H1 (cell line): ENCODE data around the gene PMEPA1. TPM values are rescaled to one million over a fixed set of nuclear protein-coding genes. Genes with fewer than 3 reads are reported as not detected.

Source experiments
- EGR1 ChIP-seq: IDR thresholded peaks from 2 replicates; pipeline ENCODE4 v1.6.1; 2011; ENCODE audit warnings: low read depth, low read length, borderline replicate concordance
- FOSL1 ChIP-seq: IDR thresholded peaks from 2 replicates; pipeline ENCODE4 v1.6.1; 2011; ENCODE audit warnings: mild to moderate bottlenecking, low read depth, low read length, moderate library complexity; ENCODE audit not compliant: insufficient read depth
- KDM4A ChIP-seq: IDR thresholded peaks from one replicate; pipeline ENCODE4 v1.7.1; 2012; ENCODE audit warnings: low read depth, mild to moderate bottlenecking, moderate library complexity, low read length, inconsistent platforms; ENCODE audit not compliant: severe bottlenecking
- RAD21 ChIP-seq, 2 experiments: IDR thresholded peaks in 1 of 2; conservative IDR thresholded peaks in 1 of 2; 2 replicates each; pipeline ENCODE4 v1.6.1; 2011; ENCODE audit warnings: low read depth in 2 of 2, low read length in 2 of 2, improper control_type of control experiment in 1 of 2, inconsistent platforms in 1 of 2, mild to moderate bottlenecking in 1 of 2, moderate library complexity in 1 of 2
- SIRT6 ChIP-seq: IDR thresholded peaks from one replicate; pipeline ENCODE4 v1.7.1; 2012; ENCODE audit warnings: low read length, inconsistent platforms
- SP4 ChIP-seq: IDR thresholded peaks from 2 replicates; pipeline ENCODE4 v1.6.1; 2012; ENCODE audit warnings: low read length, inconsistent platforms
- TAF1 ChIP-seq: IDR thresholded peaks from 2 replicates; pipeline ENCODE4 v1.6.1; 2011; ENCODE audit warnings: mild to moderate bottlenecking, low read depth, low read length
- polyA plus RNA-seq, 7 experiments: library from polyadenylated mRNA; depleted of rRNA in 3 of 7; stranded (reverse) in 5 of 7; unstranded in 2 of 7; fragments of >200 nt in 5 of 7; fragments of 200-250 nt in 2 of 7; gene quantifications; 1 replicate in 5 of 7; 2 replicates in 1 of 7; 4 replicates in 1 of 7; pipeline versions ENCODE4 v1.2.1 to v1.2.3, GENCODE V29; 2011 to 2013; ENCODE audit warnings: missing spikeins in 2 of 7, mixed read lengths in 2 of 7
- total RNA-seq: library from RNA; stranded (reverse); fragmentation: NEBNext Ultra II Directional; extraction: Animal tissue kit (Norgen Biotek cat#: 25700); gene quantifications from 2 replicates; pipeline ENCODE4 v1.2.1, GENCODE V29; 2021

The PMEPA1 gene
- total and polyA plus RNA-seq, 2 of the 8 experiments (the other 6 are each of a cell fraction or from before 2014, with no cell fraction given), result 12.7 to 20.5 TPM

DNA sequence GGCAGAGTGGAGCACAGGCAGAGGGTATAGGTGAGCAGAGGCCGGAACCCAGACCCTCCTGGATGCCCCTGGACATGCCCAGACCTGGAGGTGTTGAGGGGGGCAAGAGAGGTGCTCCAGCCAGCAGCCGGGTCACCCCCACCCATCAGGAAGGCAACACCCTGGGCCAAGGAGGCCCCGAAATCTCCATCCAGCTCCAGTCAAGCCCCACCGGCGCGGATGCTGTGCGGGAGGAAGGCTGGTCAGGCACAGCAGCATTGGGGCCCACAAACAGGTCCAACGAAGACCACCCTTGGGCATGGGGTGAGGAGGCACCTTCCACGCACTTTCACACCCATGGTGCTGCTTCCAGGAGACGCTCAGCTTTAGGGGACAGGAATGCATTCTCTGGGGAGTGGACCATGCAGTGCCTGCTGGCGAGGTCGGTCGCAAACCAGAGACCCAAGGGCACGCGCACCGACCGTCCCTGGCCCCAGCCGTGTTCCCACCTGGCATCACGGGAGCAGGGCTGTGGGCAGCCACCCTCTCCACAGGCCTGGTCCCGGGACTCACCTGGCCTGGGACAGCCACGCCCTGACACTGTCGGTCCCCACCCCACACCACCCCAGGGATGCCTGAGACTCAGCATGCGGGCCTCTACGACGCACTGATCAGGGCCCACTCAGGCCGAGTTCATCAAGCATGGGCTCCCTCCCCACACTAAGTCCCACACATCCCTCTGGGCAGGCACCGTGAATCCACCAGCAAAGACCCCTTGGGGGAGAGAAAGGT lies 45.9 kb downstream of the PMEPA1 start (continued):
- TF ChIP-seq FOSL1 (no peak), SIRT6 (no peak), RAD21 (IDR thresholded peaks at IDR 0.05 in 1 of 2, conservative IDR thresholded peaks at IDR 0.05 in 1 of 2; ENCODE audit: low read depth in 2 of 2, low read length in 2 of 2) (no peak), SP4 (no peak), TAF1 (no peak), EGR1 (no peak), KDM4A (no peak)
- TF ChIP-seq, all 59 proteins: peak for 0
